ENCODE data around the gene PDIA4. TPM values are rescaled to one million over a fixed set of nuclear protein-coding genes. Genes with fewer than 3 reads are reported as not detected.

PDIA4 gene
- total RNA-seq, 1 experiment from 2014 or later: 341 TPM

DNA sequence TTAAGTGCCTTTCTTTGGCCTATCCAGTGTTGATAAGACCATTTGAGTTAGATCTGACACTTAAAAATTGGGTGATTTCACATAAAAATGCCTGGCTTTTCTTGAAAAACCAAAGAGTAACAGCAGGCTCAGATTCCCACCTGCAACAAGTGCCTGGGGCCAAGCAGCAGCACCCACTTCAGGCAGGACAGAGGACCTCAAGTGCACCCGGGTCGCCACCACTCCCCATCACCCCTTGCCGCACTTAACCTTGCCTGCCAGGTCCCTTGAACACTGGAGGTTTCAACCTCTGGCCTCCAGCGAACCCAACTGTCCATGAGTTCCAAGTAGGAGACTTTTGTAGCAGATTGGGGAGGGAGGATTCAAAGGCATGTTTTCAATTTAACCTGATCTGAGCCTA, 30.8 kb downstream of the PDIA4 start (continued):
- TF ChIP-seq, protein P1, sequence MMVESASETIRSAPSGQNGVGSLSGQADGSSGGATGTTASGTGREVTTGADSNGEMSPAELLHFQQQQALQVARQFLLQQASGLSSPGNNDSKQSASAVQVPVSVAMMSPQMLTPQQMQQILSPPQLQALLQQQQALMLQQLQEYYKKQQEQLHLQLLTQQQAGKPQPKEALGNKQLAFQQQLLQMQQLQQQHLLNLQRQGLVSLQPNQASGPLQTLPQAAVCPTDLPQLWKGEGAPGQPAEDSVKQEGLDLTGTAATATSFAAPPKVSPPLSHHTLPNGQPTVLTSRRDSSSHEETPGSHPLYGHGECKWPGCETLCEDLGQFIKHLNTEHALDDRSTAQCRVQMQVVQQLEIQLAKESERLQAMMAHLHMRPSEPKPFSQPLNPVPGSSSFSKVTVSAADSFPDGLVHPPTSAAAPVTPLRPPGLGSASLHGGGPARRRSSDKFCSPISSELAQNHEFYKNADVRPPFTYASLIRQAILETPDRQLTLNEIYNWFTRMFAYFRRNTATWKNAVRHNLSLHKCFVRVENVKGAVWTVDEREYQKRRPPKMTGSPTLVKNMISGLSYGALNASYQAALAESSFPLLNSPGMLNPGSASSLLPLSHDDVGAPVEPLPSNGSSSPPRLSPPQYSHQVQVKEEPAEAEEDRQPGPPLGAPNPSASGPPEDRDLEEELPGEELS (CRISPR knock-in tag; IDR thresholded peaks at IDR 0.05): no peak

GRCh38 chr7:148994576-148994975, 33.7 kb downstream of the PDIA4 start:
- no peak for ATAC-seq
- H3K36me3 Mint-ChIP-seq: peaks cover 2% of the 10 kb centered on the region
- no peak for DNase-seq (ENCODE audit: low spot score)
- POLR2A ChIA-PET: no interaction called here
- H3K27ac Mint-ChIP-seq: no peak overlapping the region
- no peaks in the 10 kb centered on the region for H3K27me3 Mint-ChIP-seq (ENCODE audit: low read depth)
- CTCF ChIA-PET: interaction anchor here (1.0 kb wide), 1 partner anchor 71 kb away, joined by 3 read pairs; no protein-coding TSS in a partner anchor
- peaks cover 5% of the 10 kb centered on the region for H3K9me3 Mint-ChIP-seq
- H3K4me3 Mint-ChIP-seq: no peak overlapping the region
- no peaks in the 10 kb centered on the region for H3K4me1 Mint-ChIP-seq
- TF ChIP-seq KAT7 (CRISPR knock-in tag; IDR thresholded peaks at IDR 0.05; ENCODE audit: borderline replicate concordance): no peak
- TF ChIP-seq FOXJ3 (CRISPR knock-in tag; IDR thresholded peaks at IDR 0.05; ENCODE audit: borderline replicate concordance): no peak
- TF ChIP-seq CBFB (CRISPR knock-in tag; IDR thresholded peaks at IDR 0.05; ENCODE audit: low read depth): no peak
- TF ChIP-seq, protein P2, sequence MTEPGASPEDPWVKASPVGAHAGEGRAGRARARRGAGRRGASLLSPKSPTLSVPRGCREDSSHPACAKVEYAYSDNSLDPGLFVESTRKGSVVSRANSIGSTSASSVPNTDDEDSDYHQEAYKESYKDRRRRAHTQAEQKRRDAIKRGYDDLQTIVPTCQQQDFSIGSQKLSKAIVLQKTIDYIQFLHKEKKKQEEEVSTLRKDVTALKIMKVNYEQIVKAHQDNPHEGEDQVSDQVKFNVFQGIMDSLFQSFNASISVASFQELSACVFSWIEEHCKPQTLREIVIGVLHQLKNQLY (CRISPR knock-in tag; IDR thresholded peaks at IDR 0.05): no peak
- TF ChIP-seq, protein P3, sequence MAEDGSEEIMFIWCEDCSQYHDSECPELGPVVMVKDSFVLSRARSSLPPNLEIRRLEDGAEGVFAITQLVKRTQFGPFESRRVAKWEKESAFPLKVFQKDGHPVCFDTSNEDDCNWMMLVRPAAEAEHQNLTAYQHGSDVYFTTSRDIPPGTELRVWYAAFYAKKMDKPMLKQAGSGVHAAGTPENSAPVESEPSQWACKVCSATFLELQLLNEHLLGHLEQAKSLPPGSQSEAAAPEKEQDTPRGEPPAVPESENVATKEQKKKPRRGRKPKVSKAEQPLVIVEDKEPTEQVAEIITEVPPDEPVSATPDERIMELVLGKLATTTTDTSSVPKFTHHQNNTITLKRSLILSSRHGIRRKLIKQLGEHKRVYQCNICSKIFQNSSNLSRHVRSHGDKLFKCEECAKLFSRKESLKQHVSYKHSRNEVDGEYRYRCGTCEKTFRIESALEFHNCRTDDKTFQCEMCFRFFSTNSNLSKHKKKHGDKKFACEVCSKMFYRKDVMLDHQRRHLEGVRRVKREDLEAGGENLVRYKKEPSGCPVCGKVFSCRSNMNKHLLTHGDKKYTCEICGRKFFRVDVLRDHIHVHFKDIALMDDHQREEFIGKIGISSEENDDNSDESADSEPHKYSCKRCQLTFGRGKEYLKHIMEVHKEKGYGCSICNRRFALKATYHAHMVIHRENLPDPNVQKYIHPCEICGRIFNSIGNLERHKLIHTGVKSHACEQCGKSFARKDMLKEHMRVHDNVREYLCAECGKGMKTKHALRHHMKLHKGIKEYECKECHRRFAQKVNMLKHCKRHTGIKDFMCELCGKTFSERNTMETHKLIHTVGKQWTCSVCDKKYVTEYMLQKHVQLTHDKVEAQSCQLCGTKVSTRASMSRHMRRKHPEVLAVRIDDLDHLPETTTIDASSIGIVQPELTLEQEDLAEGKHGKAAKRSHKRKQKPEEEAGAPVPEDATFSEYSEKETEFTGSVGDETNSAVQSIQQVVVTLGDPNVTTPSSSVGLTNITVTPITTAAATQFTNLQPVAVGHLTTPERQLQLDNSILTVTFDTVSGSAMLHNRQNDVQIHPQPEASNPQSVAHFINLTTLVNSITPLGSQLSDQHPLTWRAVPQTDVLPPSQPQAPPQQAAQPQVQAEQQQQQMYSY (CRISPR knock-in tag; IDR thresholded peaks at IDR 0.05): no peak
- no peak for TF ChIP-seq ZBTB43 (CRISPR knock-in tag; IDR thresholded peaks at IDR 0.05)
- no peak for TF ChIP-seq MXD4 (CRISPR knock-in tag; IDR thresholded peaks at IDR 0.05; ENCODE audit: borderline replicate concordance)
- no peak for TF ChIP-seq FOXP1 (CRISPR knock-in tag; IDR thresholded peaks at IDR 0.05; ENCODE audit: borderline replicate concordance)
- TF ChIP-seq GTF2I (CRISPR knock-in tag; conservative IDR thresholded peaks at IDR 0.05): no peak
- TF ChIP-seq CREB1 (CRISPR knock-in tag; IDR thresholded peaks at IDR 0.05): no peak
- no peak for TF ChIP-seq E2F5 (CRISPR knock-in tag; IDR thresholded peaks at IDR 0.05)
- TF ChIP-seq ZNF423 (CRISPR knock-in tag; IDR thresholded peaks at IDR 0.05): no peak
- TF ChIP-seq SP1 (CRISPR knock-in tag; conservative IDR thresholded peaks at IDR 0.05): no peak

DNA sequence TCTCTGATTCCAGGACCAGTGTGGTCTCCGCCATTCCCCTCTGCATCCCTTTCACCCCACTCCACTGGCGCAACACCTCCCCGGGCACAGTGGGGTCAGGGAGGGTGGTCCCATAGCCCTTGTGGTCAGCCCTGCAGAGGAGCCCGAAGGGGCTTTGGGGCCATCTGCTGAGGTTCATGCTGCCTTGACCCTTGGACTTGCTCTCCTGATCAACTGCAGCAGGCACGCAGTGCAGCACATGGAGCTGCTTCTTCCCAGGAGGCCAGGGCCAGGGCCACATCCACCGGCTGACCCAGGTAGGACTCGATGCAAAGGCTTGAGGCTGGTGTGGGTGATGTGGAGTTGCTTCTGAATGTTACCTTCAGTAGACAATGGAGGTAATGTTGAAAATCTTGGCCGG, 35.1 kb downstream of the PDIA4 start:
- POLR2A ChIA-PET: interaction anchor here (0.5 kb wide), 1 partner anchor 20 kb away, joined by 4 read pairs; no protein-coding TSS in a partner anchor
- Mint-ChIP-seq H3K4me3 (no peak overlapping the region), H3K9me3 (peaks cover 12% of the 10 kb centered on the region), H3K27ac (no peak overlapping the region), H3K36me3 (peaks cover 2% of the 10 kb centered on the region), H3K4me1 (peaks cover 7% of the 10 kb centered on the region), H3K27me3 (ENCODE audit: low read depth) (peaks cover 5% of the 10 kb centered on the region; the same call in 1 of the 2 replicates)
- CTCF ChIA-PET: interaction anchor here (1.7 kb wide), 1 partner anchor 12 kb away, joined by 7 read pairs; no protein-coding TSS in a partner anchor
- TF ChIP-seq, protein P4, sequence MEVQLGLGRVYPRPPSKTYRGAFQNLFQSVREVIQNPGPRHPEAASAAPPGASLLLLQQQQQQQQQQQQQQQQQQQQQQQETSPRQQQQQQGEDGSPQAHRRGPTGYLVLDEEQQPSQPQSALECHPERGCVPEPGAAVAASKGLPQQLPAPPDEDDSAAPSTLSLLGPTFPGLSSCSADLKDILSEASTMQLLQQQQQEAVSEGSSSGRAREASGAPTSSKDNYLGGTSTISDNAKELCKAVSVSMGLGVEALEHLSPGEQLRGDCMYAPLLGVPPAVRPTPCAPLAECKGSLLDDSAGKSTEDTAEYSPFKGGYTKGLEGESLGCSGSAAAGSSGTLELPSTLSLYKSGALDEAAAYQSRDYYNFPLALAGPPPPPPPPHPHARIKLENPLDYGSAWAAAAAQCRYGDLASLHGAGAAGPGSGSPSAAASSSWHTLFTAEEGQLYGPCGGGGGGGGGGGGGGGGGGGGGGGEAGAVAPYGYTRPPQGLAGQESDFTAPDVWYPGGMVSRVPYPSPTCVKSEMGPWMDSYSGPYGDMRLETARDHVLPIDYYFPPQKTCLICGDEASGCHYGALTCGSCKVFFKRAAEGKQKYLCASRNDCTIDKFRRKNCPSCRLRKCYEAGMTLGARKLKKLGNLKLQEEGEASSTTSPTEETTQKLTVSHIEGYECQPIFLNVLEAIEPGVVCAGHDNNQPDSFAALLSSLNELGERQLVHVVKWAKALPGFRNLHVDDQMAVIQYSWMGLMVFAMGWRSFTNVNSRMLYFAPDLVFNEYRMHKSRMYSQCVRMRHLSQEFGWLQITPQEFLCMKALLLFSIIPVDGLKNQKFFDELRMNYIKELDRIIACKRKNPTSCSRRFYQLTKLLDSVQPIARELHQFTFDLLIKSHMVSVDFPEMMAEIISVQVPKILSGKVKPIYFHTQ (CRISPR knock-in tag; IDR thresholded peaks at IDR 0.05): no peak
- no peak for TF ChIP-seq JUN (CRISPR knock-in tag; IDR thresholded peaks at IDR 0.05)
- no peak for TF ChIP-seq ZNF532 (CRISPR knock-in tag; IDR thresholded peaks at IDR 0.05; ENCODE audit: borderline replicate concordance)
- TF ChIP-seq CREM (CRISPR knock-in tag; IDR thresholded peaks at IDR 0.05): no peak
- TF ChIP-seq ZNF423 (CRISPR knock-in tag; IDR thresholded peaks at IDR 0.05): no peak
- ATAC-seq (no peak), DNase-seq (ENCODE audit: low spot score) (no peak)
